ENCODE measurements around the gene PIGBOS1. TPM values are rescaled to one million over a fixed set of nuclear protein-coding genes. Genes with fewer than 3 reads are reported as not detected.

PIGBOS1 gene
- total and polyA plus RNA-seq, 9 of the 15 experiments (the other 6 are each of a cell fraction or from before 2014, with no cell fraction given): 25.2 to 76.2 (median 46.0) TPM

GRCh38 chr15:55320963-55321362 lies 2.0 kb upstream of the PIGBOS1 start:
- H3K27me3 ChIP-seq (ENCODE audit: control insufficient read depth in 2 of 2, insufficient read depth in 2 of 2, low read length in 2 of 2): no peaks in the 10 kb centered on the region
- no peaks in the 10 kb centered on the region for H3K9me1 ChIP-seq (ENCODE audit: control insufficient read depth, insufficient read depth, low read length)
- no peak overlapping the region for H3K27ac ChIP-seq (ENCODE audit: extremely low read depth, low read depth, low read length)
- H3K4me2 ChIP-seq (ENCODE audit: insufficient read depth, low read length): peak overlapping the region; percentile 10; the same call in 1 of the 2 replicates
- ATAC-seq: no peak
- no TSS peak for BruUV-seq (replicated peaks)
- intact Hi-C loops (cut with micrococcal nuclease): no loop called here
- DNase-seq (ENCODE audit: extremely low read depth in 1 of 4, low spot score in 3 of 4): no peak
- no peaks in the 10 kb centered on the region for H3K9me3 ChIP-seq (replicated peaks; ENCODE audit: control insufficient read depth, insufficient read depth, low read depth, low read length)
- 20% methylated on average over 1 of the region's 1 CpG for WGBS (ENCODE audit: insufficient coverage, low coverage, missing lambda C conversion rate)
- no peak overlapping the region for H2AFZ ChIP-seq (ENCODE audit: low read depth, low read length)
- in situ Hi-C loops (cut with MboI): no loop called here
- ChIA-PET CTCF (ENCODE audit: low intra/inter-chr PET ratio) (interaction anchor here (0.6 kb wide), 1 partner anchor 286 kb away, joined by 3 read pairs; no protein-coding TSS in a partner anchor), POLR2A (no interaction called here)
- H4K20me1 ChIP-seq (replicated peaks; ENCODE audit: control insufficient read depth, insufficient read depth, low read length): no peaks in the 10 kb centered on the region
- peak overlapping the region in 1 of 2 experiments; percentile 97; a peak in 1 of 4 replicates for H3K9ac ChIP-seq (ENCODE audit: insufficient read depth in 1 of 2, low read depth in 2 of 2, low read length in 2 of 2)
- H3K4me3 ChIP-seq: no peak overlapping the region
- H3K79me2 ChIP-seq (ENCODE audit: control insufficient read depth, insufficient read depth, low read length): peaks cover 52% of the 10 kb centered on the region
- FAIRE-seq: no peak
- peak; percentile 70 for TF ChIP-seq ZNF121 (CRISPR knock-in tag; conservative IDR thresholded peaks at IDR 0.05)
- no peak for TF ChIP-seq KLF10 (CRISPR knock-in tag; IDR thresholded peaks at IDR 0.05)
- TF ChIP-seq RBM25 (IDR thresholded peaks at IDR 0.05; ENCODE audit: low read depth, low read length, severe bottlenecking): peak; percentile 60
- no peak for TF ChIP-seq CBX5 (IDR thresholded peaks at IDR 0.05; ENCODE audit: borderline replicate concordance, low read depth)
- no peak for TF ChIP-seq SMARCB1 (IDR thresholded peaks at IDR 0.05; ENCODE audit: insufficient read length, low read depth)
- no peak for TF ChIP-seq NBN (IDR thresholded peaks at IDR 0.05; ENCODE audit: low read depth)
- peaks cover 11% of the 10 kb centered on the region; the same call in 2 of the 3 replicates for H3K36me3 ChIP-seq (ENCODE audit: control insufficient read depth, insufficient read depth, low read length)
- peaks cover 4 to 9% of the 10 kb centered on the region in 2 experiments; a peak in 2 of 5 replicates for H3K4me1 ChIP-seq (replicated peaks in 1 of 2; ENCODE audit: control insufficient read depth in 2 of 2, insufficient read depth in 2 of 2, low read length in 2 of 2)

- in situ Hi-C loops (cut with MboI): no loop called here
- H4K20me1 ChIP-seq (replicated peaks; ENCODE audit: control insufficient read depth, insufficient read depth, low read length): no peaks in the 10 kb centered on the region
- ATAC-seq: no peak
- peaks cover 4 to 9% of the 10 kb centered on the region in 2 experiments; a peak in 2 of 5 replicates for H3K4me1 ChIP-seq (replicated peaks in 1 of 2; ENCODE audit: control insufficient read depth in 2 of 2, insufficient read depth in 2 of 2, low read length in 2 of 2)
- 12% methylated on average over 2 of the region's 2 CpGs for WGBS (ENCODE audit: insufficient coverage, low coverage, missing lambda C conversion rate)
- H3K27ac ChIP-seq (ENCODE audit: extremely low read depth, low read depth, low read length): peak overlapping the region; percentile 96
- H3K36me3 ChIP-seq (ENCODE audit: control insufficient read depth, insufficient read depth, low read length): peaks cover 11% of the 10 kb centered on the region; the same call in 2 of the 3 replicates
- peak overlapping the region in 1 of 2 experiments; percentile 97; a peak in 2 of 4 replicates for H3K9ac ChIP-seq (ENCODE audit: insufficient read depth in 1 of 2, low read depth in 2 of 2, low read length in 2 of 2)
- H3K9me3 ChIP-seq (replicated peaks; ENCODE audit: control insufficient read depth, insufficient read depth, low read depth, low read length): no peaks in the 10 kb centered on the region
- no peak for FAIRE-seq
- BruUV-seq (replicated peaks): no TSS peak
- TF ChIP-seq ZNF395 (CRISPR knock-in tag; IDR thresholded peaks at IDR 0.05): 0 out of 2 replicates have a peak, but pooled peaks have one; percentile 35
- no peak for TF ChIP-seq MTA1 (IDR thresholded peaks at IDR 0.05; ENCODE audit: borderline replicate concordance)
- H2AFZ ChIP-seq (ENCODE audit: low read depth, low read length): peak overlapping the region; percentile 69
- peaks cover 56% of the 10 kb centered on the region for H3K79me2 ChIP-seq (ENCODE audit: control insufficient read depth, insufficient read depth, low read length)
- intact Hi-C loops (cut with micrococcal nuclease): no loop called here
- H3K27me3 ChIP-seq (ENCODE audit: control insufficient read depth in 2 of 2, insufficient read depth in 2 of 2, low read length in 2 of 2): no peaks in the 10 kb centered on the region
- H3K4me2 ChIP-seq (ENCODE audit: insufficient read depth, low read length): peak overlapping the region; percentile 92
- no peaks in the 10 kb centered on the region for H3K9me1 ChIP-seq (ENCODE audit: control insufficient read depth, insufficient read depth, low read length)
- no peak for DNase-seq (ENCODE audit: extremely low read depth in 1 of 4, low spot score in 3 of 4)
- ChIA-PET POLR2A (interaction anchor here (1.1 kb wide), 1 partner anchor 12 kb away, joined by 4 read pairs; no protein-coding TSS in a partner anchor), CTCF (ENCODE audit: low intra/inter-chr PET ratio) (no interaction called here)
- peak overlapping the region; percentile 69 for H3K4me3 ChIP-seq
Observed at GRCh38 chr15:55320238-55320550, 1.3 kb upstream of the PIGBOS1 start.
